ENCODE results near the gene APCDD1L. TPM values are rescaled to one million over a fixed set of nuclear protein-coding genes. Genes with fewer than 3 reads are reported as not detected.

Gene APCDD1L
- total RNA-seq, 4 donors from 2014 or later, result 0.38 to 0.44 (median 0.41) TPM; not detected in 1

DNA sequence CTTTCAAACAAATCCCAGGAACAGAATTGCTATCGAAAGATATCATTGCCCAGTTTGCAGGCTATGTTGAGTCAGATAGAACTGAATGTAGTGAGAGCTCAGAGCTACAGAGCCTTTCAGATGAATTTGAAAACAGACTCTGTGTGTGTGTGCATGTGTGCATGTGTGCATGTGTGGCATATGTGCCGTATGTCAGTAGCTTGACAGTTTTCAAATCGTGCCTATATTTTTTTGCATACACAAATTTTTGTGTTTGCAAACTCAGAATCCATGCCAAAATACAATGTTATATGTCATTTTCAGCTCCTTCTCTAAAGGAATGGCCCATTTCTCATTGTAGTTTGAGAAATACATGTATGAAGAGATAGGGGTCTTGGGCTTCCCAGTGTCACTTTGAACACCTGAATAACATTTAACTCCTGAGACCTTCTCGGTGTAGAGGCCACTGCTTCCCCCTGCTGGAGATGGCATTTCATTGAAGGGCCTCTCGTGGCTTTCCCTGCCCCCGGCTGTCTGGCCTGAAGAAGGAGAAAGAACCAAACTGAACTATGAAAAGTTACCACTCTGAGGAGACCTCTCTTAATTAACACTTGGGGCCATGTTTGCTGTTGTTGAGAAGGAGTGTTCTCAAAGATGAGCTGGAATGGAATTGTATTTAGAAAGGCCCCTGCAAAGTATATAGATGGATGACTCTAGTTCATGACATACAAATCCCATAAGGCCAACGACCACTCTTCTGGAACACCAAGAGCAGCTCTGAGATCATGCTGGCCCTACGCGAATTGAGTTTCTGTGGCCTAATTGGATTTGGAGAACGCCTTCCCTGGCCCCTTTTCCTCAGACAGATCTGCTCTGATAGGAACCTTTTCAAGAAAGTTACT lies 67.4 kb downstream of the APCDD1L start:
- DNase-seq, result no peak
- intact Hi-C loops (cut with DNase I), result loop anchor here (10.0 kb wide), 1 partner anchor 213 kb away; no protein-coding TSS in a partner anchor
- TF ChIP-seq, protein P1, sequence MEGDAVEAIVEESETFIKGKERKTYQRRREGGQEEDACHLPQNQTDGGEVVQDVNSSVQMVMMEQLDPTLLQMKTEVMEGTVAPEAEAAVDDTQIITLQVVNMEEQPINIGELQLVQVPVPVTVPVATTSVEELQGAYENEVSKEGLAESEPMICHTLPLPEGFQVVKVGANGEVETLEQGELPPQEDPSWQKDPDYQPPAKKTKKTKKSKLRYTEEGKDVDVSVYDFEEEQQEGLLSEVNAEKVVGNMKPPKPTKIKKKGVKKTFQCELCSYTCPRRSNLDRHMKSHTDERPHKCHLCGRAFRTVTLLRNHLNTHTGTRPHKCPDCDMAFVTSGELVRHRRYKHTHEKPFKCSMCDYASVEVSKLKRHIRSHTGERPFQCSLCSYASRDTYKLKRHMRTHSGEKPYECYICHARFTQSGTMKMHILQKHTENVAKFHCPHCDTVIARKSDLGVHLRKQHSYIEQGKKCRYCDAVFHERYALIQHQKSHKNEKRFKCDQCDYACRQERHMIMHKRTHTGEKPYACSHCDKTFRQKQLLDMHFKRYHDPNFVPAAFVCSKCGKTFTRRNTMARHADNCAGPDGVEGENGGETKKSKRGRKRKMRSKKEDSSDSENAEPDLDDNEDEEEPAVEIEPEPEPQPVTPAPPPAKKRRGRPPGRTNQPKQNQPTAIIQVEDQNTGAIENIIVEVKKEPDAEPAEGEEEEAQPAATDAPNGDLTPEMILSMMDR (IDR thresholded peaks at IDR 0.05), result peak; percentile 32 to 64 (median 42)
- TF ChIP-seq POLR2A (IDR thresholded peaks at IDR 0.05), result no peak

DNA sequence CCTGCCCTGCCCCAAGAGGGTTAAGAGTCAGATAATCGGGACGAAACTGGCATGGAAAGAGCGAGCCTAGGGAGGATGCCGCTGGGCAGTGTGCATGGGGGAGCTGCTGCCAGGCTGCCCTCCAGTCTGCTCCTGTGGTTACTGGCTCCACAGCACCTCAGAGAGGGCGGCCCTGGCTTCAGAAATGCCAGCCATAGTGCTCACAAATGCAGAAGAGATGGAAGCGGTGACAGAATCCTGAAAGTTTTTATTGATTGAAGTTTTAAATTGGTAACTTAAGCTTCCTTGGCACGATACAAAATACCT lies 68.3 kb downstream of the APCDD1L start:
- H3K27ac ChIP-seq, result no peak overlapping the region
- intact Hi-C loops (cut with DNase I), result loop anchor here (10.0 kb wide), 1 partner anchor 212 kb away; no protein-coding TSS in a partner anchor
- H3K4me3 ChIP-seq, result no peak overlapping the region
- TF ChIP-seq, protein P1 (IDR thresholded peaks at IDR 0.05), result no peak
- no peak for TF ChIP-seq POLR2A (IDR thresholded peaks at IDR 0.05)
- DNase-seq, result no peak
- peaks cover 6 to 84% (median 15%) of the 10 kb centered on the region in 3 donors for H3K36me3 ChIP-seq
- H3K27me3 ChIP-seq, result no peaks in the 10 kb centered on the region
- H3K4me1 ChIP-seq, result no peaks in the 10 kb centered on the region
- no peaks in the 10 kb centered on the region for H3K9me3 ChIP-seq
- 79 to 80% methylated on average over 6 to 7 of the region's 7 CpGs for WGBS, 2 donors

More for the DNA sequence above, 67.4 kb downstream of the APCDD1L start:
- H3K4me3 ChIP-seq, result no peak overlapping the region
- H3K36me3 ChIP-seq, result peaks cover 6 to 76% (median 15%) of the 10 kb centered on the region in 3 donors
- 69 to 75% methylated on average over 9 to 10 of the region's 10 CpGs for WGBS, 2 donors
- no peaks in the 10 kb centered on the region for H3K27me3 ChIP-seq
- H3K9me3 ChIP-seq, result no peaks in the 10 kb centered on the region
- H3K4me1 ChIP-seq, result no peaks in the 10 kb centered on the region
- no peak overlapping the region for H3K27ac ChIP-seq

DNA sequence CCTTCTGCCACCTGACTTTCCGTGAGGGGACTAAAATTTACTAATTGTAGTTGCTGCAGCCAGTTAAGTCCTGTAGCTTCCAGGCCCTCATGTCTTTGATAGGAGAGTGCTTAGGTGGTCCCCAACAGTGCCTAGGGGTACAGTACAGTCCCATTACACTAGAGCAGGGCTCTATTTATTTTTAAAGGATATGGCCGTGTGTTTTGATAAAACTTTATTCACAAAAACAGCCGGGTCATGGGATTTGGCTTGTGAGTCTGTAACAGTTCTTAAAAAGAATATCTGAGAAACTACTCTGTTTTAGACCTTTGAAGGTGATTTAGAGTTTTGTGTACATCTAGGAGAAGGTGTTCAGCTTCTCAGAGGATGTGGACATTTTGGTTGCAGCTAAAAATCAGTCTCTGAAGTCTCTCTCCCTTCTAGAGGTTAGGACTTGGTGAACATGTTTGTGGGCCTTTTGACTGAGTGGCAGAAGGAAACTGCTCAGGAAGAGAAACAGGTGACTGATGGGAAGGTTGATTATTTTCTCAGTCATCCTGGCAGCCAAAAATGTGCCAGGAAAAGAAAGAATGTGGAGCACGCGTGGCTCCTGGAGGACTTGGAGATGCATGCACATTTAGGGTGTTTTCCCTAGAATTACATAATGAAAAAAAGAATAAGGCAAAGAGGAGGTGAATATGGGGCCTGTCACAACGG lies 68.8 kb downstream of the APCDD1L start:
- Histone ChIP-seq H3K9me3 (no peaks in the 10 kb centered on the region), H3K4me1 (no peaks in the 10 kb centered on the region), H3K27ac (no peak overlapping the region), H3K4me3 (no peak overlapping the region), H3K27me3 (no peaks in the 10 kb centered on the region), H3K36me3 (peaks cover 6 to 84% (median 15%) of the 10 kb centered on the region in 3 donors)
- intact Hi-C loops (cut with DNase I), result loop anchor here (10.0 kb wide), 1 partner anchor 212 kb away; no protein-coding TSS in a partner anchor
- TF ChIP-seq, protein P1 (IDR thresholded peaks at IDR 0.05), result no peak
- no peak for TF ChIP-seq POLR2A (IDR thresholded peaks at IDR 0.05)
- no peak for DNase-seq
- 73 to 75% methylated on average over 5 to 6 of the region's 6 CpGs for WGBS, 2 donors

DNA sequence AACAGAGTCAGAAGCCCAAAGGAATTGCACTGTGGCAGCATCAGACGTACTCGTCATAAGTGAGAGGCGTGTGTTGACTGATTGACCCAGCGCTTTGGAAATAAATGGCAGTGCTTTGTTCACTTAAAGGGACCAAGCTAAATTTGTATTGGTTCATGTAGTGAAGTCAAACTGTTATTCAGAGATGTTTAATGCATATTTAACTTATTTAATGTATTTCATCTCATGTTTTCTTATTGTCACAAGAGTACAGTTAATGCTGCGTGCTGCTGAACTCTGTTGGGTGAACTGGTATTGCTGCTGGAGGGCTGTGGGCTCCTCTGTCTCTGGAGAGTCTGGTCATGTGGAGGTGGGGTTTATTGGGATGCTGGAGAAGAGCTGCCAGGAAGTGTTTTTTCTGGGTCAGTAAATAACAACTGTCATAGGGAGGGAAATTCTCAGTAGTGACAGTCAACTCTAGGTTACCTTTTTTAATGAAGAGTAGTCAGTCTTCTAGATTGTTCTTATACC lies 70.4 kb downstream of the APCDD1L start:
- 96 to 100% methylated on average over 5 of the region's 5 CpGs for WGBS, 2 donors
- Histone ChIP-seq H3K36me3 (peaks cover 6 to 89% (median 15%) of the 10 kb centered on the region in 3 donors), H3K27ac (no peak overlapping the region), H3K4me1 (no peaks in the 10 kb centered on the region), H3K4me3 (no peak overlapping the region), H3K27me3 (no peaks in the 10 kb centered on the region), H3K9me3 (no peaks in the 10 kb centered on the region)
- TF ChIP-seq, protein P1 (IDR thresholded peaks at IDR 0.05), result no peak
- no peak for TF ChIP-seq POLR2A (IDR thresholded peaks at IDR 0.05)
- DNase-seq, result no peak
- intact Hi-C loops (cut with DNase I), result loop anchor here (10.0 kb wide), 1 partner anchor 210 kb away; no protein-coding TSS in a partner anchor

All from esophagus squamous epithelium (tissue), 5 donors.